ENCODE measurements around the gene ZNF684.

ZNF684 gene

DNA sequence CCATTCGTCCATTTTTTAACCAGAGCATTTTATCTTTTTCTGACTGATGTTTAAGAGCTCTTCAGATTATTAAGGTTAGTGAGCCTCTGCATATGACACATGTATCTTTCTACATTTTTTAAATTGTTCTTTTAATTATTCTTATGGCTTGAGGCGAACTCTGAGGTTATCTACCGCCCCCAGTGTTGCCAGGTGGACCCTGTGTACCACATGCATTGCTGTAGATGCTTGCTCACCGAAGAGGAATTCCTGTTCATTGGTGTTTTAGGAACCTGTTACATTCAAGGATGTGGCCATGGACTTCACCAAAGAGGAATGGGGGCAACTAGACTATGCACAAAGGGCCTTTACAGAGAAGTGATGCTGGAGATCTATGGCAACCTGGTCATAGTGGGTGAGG is 31.8 kb downstream of the ZNF684 start:
- TF ChIP-seq REST (IDR thresholded peaks at IDR 0.05; ENCODE audit: low read depth) (no peak), TAF1 (IDR thresholded peaks at IDR 0.05; ENCODE audit: low read depth) (no peak), EP300 (IDR thresholded peaks at IDR 0.05; ENCODE audit: borderline replicate concordance) (no peak), RAD21 (IDR thresholded peaks at IDR 0.05; ENCODE audit: low read depth) (no peak), TCF12 (IDR thresholded peaks at IDR 0.05; ENCODE audit: low read depth) (no peak), CREB1 (IDR thresholded peaks at IDR 0.05; ENCODE audit: low read depth) (no peak)
- TF ChIP-seq, protein P1, sequence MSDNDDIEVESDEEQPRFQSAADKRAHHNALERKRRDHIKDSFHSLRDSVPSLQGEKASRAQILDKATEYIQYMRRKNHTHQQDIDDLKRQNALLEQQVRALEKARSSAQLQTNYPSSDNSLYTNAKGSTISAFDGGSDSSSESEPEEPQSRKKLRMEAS (IDR thresholded peaks at IDR 0.05), result no peak
- TF ChIP-seq, protein P2, sequence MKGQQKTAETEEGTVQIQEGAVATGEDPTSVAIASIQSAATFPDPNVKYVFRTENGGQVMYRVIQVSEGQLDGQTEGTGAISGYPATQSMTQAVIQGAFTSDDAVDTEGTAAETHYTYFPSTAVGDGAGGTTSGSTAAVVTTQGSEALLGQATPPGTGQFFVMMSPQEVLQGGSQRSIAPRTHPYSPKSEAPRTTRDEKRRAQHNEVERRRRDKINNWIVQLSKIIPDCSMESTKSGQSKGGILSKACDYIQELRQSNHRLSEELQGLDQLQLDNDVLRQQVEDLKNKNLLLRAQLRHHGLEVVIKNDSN (IDR thresholded peaks at IDR 0.05), result no peak

- TF ChIP-seq REST (IDR thresholded peaks at IDR 0.05; ENCODE audit: low read depth) (no peak), TEAD4 (IDR thresholded peaks at IDR 0.05) (no peak), CEBPB (IDR thresholded peaks at IDR 0.05) (no peak), YY1 (IDR thresholded peaks at IDR 0.05; ENCODE audit: low read depth) (no peak), ZBTB7A (IDR thresholded peaks at IDR 0.05; ENCODE audit: low read depth) (no peak), CREB1 (IDR thresholded peaks at IDR 0.05; ENCODE audit: low read depth) (no peak), FOXM1 (IDR thresholded peaks at IDR 0.05; ENCODE audit: borderline replicate concordance, low read depth) (no peak), TCF12 (IDR thresholded peaks at IDR 0.05; ENCODE audit: low read depth) (no peak)
- TF ChIP-seq, protein P1 (IDR thresholded peaks at IDR 0.05), result no peak
Observed at GRCh38 chr1:40564506-40564905, 33.1 kb downstream of the ZNF684 start.

- TF ChIP-seq EP300 (IDR thresholded peaks at IDR 0.05; ENCODE audit: borderline replicate concordance) (no peak), TEAD4 (IDR thresholded peaks at IDR 0.05) (no peak), FOXM1 (IDR thresholded peaks at IDR 0.05; ENCODE audit: borderline replicate concordance, low read depth) (no peak), ZBTB7A (IDR thresholded peaks at IDR 0.05; ENCODE audit: low read depth) (no peak), TCF12 (IDR thresholded peaks at IDR 0.05; ENCODE audit: low read depth) (no peak)
Observed at GRCh38 chr1:40564913-40565312, 33.5 kb downstream of the ZNF684 start.

DNA sequence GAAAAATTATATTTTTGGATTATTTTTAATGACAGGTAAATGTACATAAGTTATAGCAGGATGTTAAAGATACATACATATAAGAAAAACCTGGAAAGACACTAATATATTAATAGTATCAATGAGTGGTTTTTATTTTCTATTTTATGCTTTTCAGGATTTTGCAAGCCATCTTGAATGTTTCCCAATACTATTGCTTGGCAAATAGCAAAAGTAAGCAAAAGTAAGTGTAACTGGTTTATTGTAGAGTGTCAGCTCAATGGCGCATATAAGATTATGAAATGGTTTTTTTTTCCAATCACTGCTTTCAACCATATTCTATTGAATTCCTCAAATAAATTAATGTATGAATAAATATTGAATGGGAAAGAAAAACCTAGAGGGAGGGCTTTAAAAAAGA is 36.4 kb downstream of the ZNF684 start:
- no peak for TF ChIP-seq TEAD4 (IDR thresholded peaks at IDR 0.05)
- no peak for TF ChIP-seq CEBPB (IDR thresholded peaks at IDR 0.05)
- TF ChIP-seq EGR1 (IDR thresholded peaks at IDR 0.05), result no peak
- TF ChIP-seq, protein P1 (IDR thresholded peaks at IDR 0.05), result no peak
- TF ChIP-seq YY1 (IDR thresholded peaks at IDR 0.05; ENCODE audit: low read depth), result no peak
- no peak for TF ChIP-seq RAD21 (IDR thresholded peaks at IDR 0.05; ENCODE audit: low read depth)
- TF ChIP-seq, protein P2 (IDR thresholded peaks at IDR 0.05), result no peak

DNA sequence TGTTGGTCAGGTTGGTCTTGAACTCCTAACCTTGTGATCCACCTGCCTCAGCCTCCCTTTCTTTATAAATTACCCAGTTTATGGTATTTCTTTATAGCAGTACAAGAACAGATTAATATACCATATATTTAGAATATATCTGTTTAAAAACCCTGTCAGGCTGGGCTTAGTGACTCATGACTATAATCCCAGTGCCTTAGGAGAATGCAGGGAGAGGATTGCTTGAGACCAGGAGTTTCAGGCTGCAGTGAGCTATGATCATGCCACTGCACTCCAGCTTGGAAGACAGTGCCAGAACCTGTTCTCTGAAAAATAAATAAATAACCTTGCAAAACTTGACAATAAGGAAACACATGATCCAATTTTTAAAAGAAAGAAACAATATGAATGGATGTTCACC is 43.9 kb downstream of the ZNF684 start:
- no peak for TF ChIP-seq EGR1 (IDR thresholded peaks at IDR 0.05)
- TF ChIP-seq, protein P1 (IDR thresholded peaks at IDR 0.05), result no peak
- no peak for TF ChIP-seq RAD21 (IDR thresholded peaks at IDR 0.05; ENCODE audit: low read depth)
- no peak for TF ChIP-seq TCF12 (IDR thresholded peaks at IDR 0.05; ENCODE audit: low read depth)
- TF ChIP-seq REST (IDR thresholded peaks at IDR 0.05; ENCODE audit: low read depth), result no peak
- TF ChIP-seq NFIC (IDR thresholded peaks at IDR 0.05), result no peak
- TF ChIP-seq EP300 (IDR thresholded peaks at IDR 0.05; ENCODE audit: borderline replicate concordance), result no peak
- no peak for TF ChIP-seq TAF1 (IDR thresholded peaks at IDR 0.05; ENCODE audit: low read depth)
- TF ChIP-seq, protein P2 (IDR thresholded peaks at IDR 0.05), result no peak
- no peak for TF ChIP-seq ZBTB7A (IDR thresholded peaks at IDR 0.05; ENCODE audit: low read depth)
- TF ChIP-seq YY1 (IDR thresholded peaks at IDR 0.05; ENCODE audit: low read depth), result no peak
- no peak for TF ChIP-seq TEAD4 (IDR thresholded peaks at IDR 0.05)
- no peak for TF ChIP-seq CEBPB (IDR thresholded peaks at IDR 0.05)
- TF ChIP-seq FOXM1 (IDR thresholded peaks at IDR 0.05; ENCODE audit: borderline replicate concordance, low read depth), result no peak
- TF ChIP-seq CREB1 (IDR thresholded peaks at IDR 0.05; ENCODE audit: low read depth), result no peak
